Forelimb muscle (tissue), 1 donor: Measurements from ENCODE around the gene PBX1. TPM values are rescaled to one million over a fixed set of nuclear protein-coding genes. Genes with fewer than 3 reads are reported as not detected.
A peak's percentile ranks its signal among the peaks of the same experiment; 100 is the strongest.
"Not testable (repeated sequence)": the region's sequence is repeated elsewhere in the genome, so short reads cannot be mapped to it uniquely, and the experiment has no call there.

Source experiments
- DNase-seq: peaks from one replicate; pipeline ENCODE4 v3.0.0-alpha.2; 2013; ENCODE audit warnings: low read depth
- polyA plus RNA-seq: library from polyadenylated mRNA; unstranded; fragments of 120-200 nt; gene quantifications from one replicate; pipeline ENCODE4 v1.2.1, GENCODE V29; 2013; ENCODE audit not compliant: insufficient read length

The PBX1 gene
- polyA plus RNA-seq, 1 donor = 57.3 TPM

DNA sequence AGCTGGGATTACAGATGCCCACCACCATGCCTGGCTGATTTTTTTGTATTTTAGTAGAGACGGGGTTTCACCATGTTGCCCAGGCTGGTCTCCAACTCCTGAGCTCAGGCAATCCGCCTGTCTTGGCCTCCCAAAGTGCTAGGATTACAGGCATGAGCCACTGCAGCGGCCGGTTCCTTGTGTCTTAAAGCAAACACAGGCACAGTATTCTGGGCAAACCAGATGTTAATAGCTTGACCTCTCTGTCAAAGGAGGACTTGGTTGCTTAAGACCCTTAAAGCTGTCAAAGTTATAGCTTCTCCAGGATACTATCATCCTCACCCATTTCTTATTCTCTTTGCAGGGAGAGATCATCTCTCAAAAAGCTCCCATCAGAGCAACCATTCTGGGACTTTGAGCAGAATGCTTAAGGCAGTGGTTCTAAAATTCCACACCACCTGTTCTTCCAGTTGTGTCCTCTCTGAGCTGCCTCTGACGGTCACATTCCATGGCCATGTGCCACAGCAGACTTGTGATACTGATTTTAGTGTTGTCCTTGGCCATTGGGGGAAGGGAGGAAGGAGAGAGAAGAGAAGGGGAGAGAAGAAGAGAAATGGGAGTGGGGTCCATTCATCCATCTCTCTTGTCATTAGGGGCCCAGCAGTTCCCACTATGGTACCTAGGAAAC is 81.8 kb downstream of the PBX1 start:
- DNase-seq = no peak

DNA sequence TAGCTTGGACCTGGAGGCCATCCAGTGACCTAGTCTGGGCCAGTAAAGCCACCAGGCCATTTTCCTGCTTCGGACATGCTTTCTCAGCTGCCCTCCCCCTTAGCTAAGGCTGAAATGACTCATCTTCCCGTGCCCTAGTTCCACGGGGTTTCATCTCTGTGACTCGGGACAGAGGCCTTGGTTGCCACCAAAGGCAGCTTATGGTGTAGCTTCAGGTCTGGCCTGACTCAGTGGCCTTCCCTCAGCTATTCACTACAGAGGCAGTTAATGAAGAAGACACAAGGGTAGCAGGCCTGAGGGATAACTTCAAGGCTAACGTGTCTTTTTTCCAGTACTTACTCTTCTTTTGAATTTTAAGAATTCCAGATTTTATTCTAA is 82.4 kb downstream of the PBX1 start:
- no peak for DNase-seq

DNA sequence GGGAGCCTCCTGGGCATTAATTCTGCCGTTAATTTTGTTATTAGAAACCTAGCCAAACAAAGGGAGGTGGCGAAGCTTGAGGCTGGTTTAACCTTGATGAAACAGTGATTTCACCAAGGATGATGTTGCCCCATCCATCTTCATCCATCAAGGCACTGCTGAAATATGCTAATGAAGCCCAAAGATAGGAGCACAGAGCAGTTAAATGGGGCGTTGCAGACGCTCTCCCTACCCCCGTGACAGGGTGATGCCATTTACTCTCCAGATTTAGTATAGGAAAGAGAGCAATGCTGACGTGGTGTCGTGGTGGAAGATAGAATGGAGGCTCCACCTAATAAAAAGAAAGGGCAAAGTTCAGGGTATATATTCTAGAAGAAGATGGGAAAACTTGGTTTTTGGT is 84.0 kb downstream of the PBX1 start:
- DNase-seq = no peak

DNA sequence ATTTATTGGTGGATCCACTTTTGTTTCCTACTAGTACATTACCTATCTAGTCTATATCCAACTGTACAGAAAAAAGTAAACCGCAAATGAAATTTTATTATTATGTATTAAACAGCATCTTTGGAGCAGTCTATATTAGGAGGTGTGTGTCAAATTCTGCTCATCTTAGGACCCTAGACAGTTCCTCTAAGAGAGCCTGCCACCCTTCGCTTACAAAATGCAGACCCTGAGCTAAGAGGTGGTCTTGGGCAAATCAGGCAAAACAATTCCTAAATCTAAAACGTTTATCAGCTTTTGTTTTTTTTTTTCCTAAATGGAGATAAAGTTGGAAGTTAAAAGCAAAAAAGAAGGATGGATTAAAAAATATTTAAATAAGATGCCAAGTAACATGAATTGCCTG is 85.3 kb downstream of the PBX1 start:
- no peak for DNase-seq

DNA sequence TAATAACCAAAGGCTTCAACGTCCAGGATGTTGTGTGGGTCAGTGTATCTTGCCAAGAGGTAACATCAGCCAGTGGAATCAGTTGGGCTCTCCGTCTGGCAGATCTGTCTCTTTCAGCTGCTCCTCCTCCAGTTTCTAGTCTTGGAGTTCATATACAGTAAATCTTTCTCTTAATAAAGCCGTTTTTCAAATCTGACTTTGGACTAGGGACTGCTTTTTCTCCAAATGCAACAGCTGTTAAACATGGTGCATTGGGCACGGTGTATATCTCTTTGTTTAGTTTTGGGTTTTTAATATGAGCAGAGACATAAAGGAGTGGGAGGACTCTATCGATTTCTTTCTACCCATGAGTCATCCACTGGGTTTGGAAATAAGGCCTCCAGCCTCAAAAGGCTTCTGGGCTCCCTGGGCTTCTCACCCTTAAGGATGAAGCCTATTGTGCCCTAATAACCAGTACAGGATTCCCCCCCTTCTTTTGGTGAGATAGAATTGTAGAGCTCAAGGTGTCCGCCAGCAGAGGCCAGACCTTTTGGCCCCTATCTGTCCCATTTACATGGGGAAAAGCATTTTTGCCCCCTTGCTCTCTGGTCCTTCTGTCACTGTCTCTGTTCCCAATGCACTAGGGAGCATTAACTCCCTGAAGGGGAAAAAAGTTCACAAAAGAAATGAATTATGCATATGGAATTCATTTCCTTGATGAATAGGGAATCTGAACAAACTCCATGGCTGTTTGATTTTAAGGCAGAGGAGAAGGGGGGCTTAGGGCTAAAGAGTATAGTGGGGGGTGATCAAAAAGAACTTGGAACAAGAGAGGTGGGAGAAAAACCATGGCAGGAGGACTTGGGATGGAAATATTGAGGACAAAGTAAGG is 86.0 kb downstream of the PBX1 start:
- peak; percentile 19 for DNase-seq

- DNase-seq = no peak
These were observed 86.9 kb downstream of the PBX1 start for GRCh38 chr1:164645921-164646320.

DNA sequence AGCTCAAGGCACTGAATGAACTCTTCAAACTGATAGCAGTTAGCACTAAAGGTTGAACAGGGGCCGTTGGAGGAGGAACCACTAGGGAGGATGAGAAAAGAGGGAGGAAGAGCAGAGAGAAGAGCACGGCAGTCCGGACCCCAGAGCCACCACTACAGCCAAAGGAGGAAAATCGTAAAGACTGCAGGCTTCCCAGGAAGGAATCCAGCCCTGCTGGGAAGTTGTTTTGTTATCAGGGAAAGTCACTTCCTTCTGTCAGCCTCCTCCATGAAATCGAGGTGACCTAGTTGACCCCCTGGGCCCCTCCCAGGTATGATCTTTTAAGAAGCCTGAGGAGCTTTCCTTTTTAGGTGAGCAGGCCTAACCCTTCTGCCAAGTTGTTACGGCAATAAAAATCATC is 88.2 kb downstream of the PBX1 start:
- no peak for DNase-seq

DNA sequence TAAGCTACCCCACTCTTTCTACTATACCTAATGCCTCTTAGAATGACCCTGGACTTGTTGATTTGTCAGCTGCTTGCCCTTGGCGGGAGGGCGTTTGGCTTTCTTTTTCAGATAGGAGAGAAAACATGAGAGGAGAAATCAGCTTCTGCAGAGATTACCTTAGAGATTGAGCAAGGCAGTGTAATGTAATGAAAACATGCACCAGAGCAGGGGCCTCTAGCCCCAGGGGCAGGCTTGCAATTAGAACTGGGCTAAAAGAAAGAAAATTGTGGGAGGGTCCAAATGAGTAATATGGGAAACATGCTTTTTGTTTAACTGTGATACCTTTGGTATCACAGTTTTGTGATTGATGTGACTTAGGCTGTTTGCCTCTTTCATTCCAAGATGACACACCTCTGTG is 89.7 kb downstream of the PBX1 start:
- DNase-seq = no peak

GRCh38 chr1:164649146-164649545 is 90.2 kb downstream of the PBX1 start:
- DNase-seq = no peak

- no peak for DNase-seq
These were observed 91.5 kb downstream of the PBX1 start for GRCh38 chr1:164650531-164650930.

DNA sequence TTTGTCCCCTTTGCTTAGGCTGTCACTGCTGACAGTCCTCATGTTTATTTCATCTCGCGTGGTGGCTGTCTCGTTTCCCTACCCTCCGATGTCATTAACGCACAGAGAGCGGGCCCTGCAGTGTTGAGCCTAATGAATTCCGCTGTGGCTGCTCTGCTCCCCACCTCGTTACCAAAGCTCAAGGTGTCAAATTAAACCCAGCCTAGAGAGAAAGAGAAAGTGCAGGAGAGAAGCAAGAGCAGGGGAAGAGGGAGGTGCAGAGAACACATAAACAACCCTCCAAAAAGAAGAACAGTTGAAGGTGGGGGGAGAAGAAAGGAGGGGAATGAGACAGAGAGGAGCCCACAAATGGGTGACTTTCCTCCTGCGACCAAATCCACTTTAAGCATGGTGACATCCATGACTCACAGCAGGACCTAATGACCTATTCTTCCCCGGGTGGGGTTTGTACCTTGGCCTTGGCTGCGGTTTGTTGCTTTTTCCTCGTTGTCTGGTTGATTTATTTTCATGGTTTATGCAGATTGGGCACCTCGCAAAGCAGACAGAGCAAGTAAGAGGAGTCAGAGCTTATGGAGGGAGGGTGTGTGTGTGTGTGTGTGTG is 92.5 kb downstream of the PBX1 start:
- DNase-seq = no peak

DNA sequence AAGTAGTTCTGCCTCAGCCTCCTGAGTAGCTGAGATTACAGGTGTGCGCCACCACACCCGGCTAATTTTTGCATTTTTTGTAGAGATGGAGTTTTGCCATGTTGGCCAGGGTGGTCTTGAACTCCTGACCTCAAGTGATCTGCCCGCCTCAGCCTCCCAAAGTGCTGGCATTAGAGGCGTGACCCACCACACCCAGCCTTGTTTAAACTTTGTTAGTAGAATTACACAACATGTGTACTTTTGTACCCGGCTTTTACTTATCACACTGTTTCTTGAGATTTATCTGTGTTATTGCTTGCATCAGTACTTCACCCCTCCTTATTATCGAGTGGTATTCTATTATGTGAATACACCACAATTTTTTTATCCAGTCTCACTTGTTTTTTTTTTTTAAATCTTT is 94.0 kb downstream of the PBX1 start:
- not testable (repeated sequence) for DNase-seq

DNA sequence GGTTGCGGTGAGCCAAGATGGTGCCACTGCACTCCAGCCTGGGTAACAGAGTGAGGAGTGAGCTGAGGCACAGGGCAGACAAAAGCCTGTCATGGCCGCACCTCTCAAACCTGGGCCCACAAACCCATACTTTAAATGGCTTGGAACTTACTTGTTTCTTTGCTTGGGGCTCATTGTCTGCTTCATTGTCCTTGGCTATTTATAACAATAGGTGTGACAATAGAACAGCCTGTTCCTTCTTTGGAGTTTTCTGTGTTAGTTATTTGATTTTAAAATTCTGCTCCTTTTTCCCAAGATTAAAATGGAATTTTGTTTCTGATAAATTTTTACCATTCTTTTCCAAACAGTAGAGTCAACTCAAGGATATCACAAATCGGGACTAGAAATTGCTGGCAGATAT is 94.7 kb downstream of the PBX1 start:
- DNase-seq = no peak

DNA sequence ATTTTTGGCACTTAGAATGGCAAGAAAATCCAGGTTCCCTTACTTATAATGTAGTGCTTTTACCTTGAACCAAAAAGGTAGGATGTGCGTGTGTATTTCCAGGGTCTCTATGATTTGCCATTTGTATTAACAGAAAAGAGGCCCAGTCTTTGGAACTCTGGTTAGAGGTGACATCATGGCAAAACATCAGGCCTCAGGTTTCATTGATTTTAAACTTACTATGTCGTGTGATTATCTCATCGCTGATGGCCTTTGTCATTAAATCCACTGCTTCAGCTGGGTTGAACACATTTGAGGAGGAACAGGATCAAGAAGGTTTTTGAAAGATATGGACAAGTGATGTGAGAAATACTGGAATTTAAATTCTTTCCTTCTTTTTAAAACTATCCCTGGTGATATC is 95.2 kb downstream of the PBX1 start:
- no peak for DNase-seq

GRCh38 chr1:164658864-164659263 is 99.9 kb downstream of the PBX1 start:
- DNase-seq = no peak

DNA sequence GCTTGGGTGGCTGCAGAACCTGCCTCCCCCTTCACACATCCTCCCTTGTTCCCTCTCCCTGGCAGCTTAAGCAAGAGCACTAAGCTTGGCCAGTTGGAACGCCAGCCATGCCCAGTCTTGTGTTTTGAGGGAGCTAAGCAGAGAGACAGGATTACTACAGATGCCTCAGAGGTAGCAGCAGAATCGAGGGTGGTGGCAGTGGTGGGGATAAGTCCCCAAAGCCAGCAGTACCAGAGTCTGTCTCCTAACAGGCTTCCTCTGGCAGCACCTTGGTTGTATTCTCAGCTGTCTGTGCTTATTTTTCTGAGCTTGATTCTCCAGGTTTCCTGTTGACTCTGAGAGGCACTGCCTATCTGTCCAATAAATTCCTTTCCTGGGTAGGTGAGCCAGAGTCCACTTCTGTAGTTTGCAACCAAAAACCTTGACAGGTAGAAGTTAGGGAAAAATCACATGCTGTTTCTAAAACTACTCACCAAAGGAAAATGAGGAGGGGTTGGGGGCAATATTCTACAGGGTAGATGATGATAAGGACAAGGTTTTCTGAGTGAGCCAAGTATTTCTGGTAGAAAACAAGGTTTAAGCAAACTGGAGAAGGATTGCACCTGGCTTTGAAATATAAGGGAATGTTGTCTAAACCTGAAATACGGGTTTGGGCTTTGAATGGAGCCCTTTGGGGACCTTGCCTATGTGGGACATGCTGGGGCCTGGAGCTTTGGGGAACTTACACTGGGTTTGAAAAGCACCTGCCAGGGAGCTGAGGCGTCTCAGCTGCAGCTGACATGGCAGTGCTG is 100.8 kb downstream of the PBX1 start:
- no peak for DNase-seq

DNA sequence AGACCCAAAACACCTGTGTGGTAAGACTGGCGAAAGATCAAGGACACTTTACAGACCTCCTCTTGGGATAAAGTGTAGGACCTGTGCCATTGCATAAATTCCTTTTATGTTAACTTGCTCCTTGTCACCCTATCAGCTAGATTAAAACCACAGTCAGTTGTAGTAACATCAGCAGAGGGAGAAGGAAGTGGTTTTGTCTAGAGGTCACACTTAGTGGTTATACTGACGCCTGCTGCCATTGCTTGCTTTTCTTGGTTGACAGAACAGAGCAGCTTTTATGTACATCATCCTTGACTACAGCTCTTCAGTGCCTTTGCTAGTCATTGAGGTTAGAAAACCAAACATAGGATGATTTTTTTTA is 101.4 kb downstream of the PBX1 start:
- no peak for DNase-seq

DNA sequence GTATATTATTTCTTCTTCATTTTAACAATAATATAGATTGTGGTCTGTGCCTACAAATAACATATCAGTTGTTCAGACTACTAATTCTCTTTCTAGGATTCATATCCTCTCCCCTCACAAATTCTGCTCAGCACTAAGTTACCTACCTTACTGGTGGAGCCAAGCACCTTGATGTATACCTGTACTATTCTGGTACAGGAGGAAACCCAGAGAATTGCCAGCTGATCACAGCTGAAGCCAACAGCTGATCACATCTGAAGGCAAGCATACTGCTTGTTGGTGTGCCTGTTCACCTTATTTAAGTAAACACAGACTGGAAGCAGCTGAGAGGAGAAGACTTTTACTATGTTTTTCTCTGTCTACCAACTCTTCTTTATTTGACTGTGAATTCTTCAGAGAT is 101.8 kb downstream of the PBX1 start:
- no peak for DNase-seq

- DNase-seq = no peak
These were observed 103.5 kb downstream of the PBX1 start for GRCh38 chr1:164662462-164662861.

- DNase-seq = no peak
These were observed 104.0 kb downstream of the PBX1 start for GRCh38 chr1:164662955-164663354.

DNA sequence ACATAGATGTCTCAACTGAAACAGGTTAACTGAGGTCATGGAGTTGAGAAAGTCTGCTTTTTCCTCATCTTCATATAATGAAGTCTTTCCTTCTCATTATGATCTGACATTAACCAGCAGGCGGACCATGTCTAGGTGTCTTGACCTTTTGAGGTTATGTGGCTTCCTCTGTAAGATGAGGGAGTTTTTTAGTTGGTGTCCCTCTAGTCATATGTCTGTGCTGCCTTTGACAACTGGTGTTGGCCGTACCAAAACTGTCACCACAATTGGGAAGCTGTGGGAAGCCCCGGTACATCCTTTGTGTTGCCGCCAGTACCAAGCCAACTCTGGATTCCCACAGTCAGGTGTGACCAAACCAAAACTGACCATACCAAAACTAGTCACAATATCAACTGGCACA is 105.1 kb downstream of the PBX1 start:
- DNase-seq = no peak

DNA sequence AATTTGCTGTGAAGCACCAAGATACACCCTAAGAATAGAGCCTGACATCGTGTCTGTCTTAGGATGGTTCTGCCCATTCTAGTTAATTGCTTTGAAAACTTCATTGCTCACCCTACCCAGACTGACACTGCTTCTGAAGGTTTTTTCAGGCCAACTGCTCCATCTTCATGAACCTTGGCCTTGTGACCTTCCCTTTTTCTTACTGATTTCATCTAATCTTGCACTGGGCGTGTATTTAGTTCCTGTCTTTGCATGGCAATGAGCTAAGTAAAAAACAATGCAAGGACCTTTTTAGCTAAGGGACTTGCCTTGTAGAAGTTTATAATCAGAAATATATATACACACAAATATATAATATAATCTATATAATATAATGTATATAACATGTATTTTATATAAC is 108.0 kb downstream of the PBX1 start:
- DNase-seq = no peak
